Measurements from ENCODE around the gene KIRREL3.
A peak's percentile ranks its signal among the peaks of the same experiment; 100 is the strongest.

Gene KIRREL3

DNA sequence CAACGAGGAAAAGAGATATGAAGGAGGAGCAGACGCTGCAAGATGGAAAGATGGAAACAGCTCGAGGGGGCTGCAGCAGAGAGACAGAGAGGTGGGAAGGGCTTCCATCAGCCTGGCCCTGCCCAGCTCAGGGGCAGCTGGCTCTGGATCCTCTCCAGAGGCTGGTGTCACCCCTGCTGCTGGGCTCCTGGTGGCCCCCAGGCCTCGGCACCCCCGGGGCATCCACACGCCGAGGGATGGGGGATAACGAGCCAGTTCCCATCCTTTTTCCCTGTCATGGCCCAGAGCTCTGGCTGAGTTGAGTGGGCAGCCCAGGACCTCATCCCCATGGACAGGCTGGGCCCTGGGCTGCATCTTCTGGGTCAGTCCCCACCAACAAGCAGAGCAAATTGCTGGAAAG lies 542.8 kb downstream of the KIRREL3 start:
- DNase-seq, result no peak

DNA sequence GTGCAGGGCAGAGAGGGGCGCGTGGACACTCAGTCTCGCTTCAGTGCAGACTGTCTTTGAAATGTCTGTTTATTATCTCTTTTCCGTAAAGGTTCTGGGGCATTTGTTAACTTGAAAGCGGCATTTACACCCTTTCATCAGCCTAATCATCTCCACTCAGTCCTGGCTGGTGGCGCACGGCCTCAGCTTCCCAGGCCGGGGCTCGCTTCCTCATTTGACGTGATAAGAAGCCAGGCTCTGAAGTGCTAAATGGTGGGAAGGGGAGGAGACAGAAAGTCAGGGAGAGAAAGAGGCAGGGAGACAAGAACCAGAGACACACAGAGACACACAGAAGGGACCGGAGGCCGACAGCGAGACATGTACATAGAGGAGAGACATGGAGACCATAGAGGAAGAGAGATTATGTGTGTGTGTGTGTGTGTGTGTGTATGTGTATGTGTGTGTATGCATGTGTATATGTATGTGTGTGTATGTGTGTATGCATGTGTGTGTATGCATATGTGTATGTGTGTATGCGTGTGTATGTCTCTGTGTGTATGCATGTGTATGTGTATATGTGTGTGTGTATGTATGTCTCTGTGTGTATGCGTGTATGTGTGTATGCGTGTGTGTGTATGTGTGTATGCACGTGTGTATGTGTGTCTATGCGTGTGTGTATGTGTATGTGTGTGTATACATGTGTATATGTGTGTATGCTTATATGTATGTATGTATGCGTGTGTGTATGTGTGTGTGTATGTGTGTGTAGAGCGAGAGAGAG lies 543.6 kb downstream of the KIRREL3 start:
- no peak for DNase-seq

DNA sequence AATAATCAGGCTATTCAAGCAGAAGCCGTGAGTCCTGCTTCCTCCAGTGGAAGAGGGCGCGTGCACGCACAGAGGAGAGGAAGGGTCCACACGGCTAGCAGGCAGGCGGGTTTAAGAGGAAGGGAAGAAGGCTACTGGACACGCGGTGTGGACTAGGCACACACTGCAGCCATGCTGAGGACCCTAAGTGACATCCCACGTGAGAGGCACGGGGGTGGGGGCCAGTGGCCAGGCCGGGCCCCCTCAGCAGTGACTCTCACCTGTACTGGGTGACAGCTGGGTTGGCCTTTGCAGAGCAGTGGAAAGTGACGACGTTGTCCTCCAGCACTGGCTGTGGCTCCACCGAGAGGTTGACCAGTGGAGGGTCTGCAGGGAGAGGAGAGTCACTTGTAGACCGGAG lies 544.5 kb downstream of the KIRREL3 start:
- no peak for DNase-seq

DNA sequence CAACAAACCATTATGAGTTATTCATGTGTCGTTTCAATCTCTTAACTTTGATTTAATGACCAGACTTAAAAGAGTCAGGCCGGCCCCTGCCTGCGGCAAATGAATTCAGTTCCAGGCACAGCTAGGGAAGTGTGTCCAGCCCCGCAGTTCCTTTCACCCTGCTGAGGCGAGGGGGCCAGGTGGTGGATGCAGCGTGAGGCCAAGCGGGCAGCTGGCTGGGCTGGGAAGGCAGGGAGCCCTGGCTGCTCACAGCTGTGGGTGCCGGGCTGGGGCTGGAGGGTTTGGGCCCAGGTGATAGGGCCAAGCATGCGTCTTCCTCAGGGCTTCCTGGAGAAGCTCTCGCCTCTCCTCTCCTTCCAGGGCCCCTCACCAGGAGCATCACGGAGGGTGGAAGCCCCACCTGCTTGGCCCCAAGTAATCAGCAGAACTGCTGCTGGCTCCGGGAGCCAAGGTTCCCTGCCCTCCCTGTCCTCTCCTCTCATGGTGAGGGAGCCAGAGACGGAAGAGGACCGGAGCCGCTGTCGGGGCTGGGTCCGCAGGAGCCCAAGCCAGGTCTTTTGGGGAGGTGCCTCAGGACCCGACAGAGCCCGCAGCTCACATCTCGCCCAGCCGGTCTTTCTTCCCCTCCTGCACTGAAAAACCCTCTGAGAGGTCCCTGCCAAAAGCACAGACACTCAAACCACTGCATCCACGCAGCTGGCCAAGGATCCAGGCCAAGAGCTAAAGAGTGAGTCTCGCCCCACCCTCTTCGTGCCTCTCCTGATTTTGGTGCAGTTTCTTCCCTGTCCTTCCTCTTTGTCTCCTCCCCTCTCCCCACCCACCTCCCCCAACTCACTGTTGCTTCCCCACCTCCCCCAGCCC lies 548.1 kb downstream of the KIRREL3 start:
- no peak for DNase-seq

DNA sequence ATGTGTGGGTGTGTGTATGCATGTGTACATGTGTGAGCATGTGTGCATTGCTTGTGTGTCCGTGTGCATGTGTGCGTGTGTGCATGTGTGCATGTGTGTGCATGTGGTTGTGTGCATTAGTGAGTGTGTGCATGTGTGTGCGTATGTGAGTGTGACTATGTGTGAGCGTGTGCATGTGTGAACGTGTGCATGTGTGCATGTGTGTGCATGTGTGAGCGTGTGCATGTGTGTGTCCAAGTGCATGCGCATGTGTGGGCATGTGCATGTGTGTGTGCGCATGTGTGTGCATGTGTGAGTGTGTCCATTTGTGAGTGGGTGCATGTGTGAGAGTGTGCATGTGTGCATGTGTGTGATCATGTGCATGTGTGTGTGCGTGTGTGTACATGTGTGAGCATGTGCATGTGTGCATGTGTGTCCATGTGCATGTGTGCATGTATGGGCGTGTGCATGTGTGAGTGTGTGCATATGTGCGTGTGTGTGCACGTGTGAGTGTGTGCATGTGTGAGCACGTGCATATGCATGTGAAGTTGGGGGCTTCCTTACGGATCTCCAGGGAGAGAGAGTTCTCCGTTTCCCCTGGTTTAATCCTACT lies 549.3 kb downstream of the KIRREL3 start:
- no peak for DNase-seq

DNA sequence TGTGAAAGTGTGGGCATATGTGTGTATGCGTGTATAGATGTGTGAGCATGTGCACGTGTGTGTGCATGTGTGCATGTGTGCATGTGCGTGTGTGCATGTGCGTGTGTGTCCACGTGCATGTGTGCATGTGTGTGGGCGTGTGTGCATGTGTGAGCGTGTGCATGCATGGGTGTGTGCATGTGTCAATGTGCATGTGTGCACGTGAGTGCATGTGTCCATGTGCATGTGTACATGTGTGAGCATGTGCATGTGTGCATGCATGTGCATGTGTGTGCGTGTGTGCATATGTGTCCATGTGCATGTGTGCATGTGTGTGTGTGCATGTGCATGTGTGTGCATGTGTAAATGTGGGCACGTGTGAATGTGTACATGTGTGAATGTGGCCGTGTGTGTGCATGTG lies 549.8 kb downstream of the KIRREL3 start:
- DNase-seq, result no peak

DNA sequence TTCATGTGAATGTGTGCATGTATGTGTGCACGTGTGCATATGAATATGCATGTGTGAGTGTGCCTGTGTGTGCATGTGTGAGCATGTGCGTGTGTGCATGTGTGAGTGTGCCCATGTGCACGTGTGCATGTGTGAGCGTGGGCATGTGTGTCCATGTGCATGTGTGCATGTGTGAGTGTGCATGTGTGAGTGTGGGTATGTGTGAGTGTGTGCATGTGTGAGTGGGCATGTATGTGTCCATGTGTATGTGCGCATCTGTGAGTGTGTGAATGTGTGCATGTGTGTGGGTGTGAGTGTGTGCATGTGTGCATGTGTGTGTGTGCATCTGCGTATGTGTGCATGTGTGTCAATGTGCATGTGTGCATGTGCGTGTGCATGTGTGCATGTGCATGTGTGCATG lies 550.4 kb downstream of the KIRREL3 start:
- DNase-seq, result no peak

DNA sequence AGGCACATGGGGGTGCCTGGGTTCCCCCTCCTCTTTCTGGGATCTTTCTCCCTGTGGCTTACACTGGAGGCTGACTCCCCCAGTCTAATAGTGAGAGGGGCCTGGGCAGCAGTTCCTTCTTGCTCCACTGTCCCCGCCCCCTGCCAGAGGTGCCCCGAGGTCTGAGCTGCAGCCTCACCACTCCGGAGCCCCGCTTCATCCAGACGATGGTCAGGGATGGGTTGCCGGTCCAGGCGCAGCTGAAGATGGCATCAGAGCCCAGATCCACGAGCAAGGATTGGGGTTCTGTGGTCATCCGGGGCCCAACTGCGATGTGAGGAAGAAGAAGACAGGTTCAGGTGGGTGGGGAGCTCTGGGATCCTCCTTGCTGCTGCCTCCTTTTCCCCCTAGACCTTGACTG lies 554.0 kb downstream of the KIRREL3 start:
- DNase-seq, result no peak

DNA sequence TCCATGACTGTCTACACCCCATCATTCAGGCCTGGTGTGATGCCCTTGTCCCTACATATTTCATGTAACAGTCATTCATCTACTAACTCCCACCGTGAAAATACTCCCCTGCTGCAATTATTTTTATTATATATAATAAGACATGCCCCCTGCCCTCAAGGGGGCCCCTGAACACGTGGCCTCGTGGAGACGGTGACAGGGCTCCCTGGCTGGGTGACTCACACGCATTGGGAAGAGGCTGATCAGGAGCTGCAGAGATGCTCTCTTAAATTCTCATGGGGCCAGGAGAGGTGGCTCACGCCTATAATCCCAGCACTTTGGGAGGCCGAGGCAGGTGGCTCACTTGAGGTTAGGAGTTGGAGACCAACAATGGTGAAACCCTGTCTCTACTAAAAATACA lies 556.5 kb downstream of the KIRREL3 start:
- no peak for DNase-seq

DNA sequence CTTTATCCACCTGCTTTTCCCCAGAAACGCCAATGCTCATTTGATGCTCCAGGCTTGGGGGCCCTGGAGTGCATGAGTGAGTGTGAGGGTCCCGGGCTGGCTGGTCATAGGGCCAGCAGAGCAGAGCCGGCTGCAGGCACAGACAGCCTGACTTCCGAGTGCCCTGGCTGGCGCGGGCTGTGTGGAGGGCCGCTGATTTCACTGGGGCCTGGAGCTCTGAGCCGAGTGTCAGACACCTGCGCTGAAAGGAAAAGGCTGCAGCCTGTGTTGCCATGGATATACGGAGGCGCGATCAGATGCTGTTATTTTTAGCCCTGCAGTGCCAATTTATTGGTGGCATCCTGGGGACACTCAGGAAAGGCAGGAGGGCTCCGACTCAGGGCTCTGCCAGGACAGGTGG lies 557.5 kb downstream of the KIRREL3 start:
- DNase-seq, result no peak

DNA sequence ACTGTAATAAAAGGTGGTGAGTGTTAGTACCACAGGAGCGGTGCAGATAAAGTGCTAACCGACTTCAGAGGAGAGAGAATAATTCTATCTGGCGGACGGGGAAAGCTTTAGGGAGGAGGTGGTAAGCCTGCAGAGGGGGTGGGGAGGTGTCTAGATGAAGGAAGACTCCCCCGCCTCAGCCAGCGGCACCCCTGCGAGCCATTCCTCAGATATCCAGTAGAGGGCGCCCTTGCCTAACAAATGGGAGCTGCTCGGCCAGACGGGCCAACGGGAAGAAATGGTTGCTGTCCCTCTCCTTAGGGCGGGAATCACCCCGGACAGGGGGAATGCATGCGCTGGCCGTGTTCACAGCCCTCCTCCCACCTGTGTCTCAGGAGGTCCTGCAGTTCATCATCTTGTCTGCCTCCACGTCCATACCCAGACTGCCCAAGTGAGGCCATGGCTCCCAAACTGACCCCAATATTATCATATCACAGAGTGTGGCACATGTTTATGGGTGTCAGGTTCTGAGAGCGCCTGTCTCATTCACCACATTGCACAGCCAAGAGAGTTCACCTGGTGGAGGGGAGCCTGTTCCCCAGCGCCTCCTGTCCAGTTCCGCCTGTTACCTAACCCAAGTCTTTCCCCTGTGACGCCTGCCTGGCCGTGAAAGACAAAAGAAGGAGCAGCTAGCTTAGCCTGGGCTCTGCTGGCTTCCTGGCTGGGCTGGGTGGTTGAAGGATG lies 559.6 kb downstream of the KIRREL3 start:
- DNase-seq, result peak; percentile 80

DNA sequence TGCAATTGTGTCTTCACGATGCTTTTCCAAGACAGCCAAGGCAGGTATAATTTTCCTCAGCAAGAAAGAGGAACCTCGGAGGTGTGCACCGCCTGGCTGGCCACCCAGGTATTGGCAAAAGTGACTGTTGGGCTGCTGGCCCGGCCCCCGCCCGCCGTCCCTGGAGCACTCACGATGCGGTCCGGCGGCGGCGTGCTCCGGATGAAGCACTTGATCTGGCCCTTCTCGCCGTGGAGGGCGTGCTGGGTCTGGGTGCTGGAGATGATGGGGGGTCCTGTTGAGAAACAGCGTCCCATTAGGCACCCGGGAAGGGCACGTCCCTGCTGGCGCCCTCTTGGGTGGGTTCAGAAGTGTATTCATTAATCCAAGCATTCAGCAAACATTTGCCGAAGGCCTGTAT lies 560.3 kb downstream of the KIRREL3 start:
- no peak for DNase-seq

DNA sequence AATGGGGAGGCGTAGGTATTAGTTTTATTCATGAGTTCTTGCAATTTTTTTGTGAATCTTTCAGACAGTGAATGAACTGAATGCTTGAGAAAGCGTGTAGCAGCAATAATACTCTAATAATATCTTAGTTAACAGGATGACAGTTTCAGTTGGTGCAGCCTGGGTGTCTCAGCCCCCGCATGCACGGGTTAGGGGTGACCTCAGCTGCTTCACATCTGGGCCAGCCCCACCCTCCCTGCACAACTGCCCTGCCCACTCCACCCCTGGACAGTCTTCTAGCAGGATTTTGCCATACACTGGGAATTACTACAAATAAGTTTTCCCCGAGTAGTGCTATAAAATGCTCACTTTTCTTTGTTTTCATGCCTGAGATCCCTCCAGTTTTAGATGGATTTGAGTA lies 561.9 kb downstream of the KIRREL3 start:
- no peak for DNase-seq

DNA sequence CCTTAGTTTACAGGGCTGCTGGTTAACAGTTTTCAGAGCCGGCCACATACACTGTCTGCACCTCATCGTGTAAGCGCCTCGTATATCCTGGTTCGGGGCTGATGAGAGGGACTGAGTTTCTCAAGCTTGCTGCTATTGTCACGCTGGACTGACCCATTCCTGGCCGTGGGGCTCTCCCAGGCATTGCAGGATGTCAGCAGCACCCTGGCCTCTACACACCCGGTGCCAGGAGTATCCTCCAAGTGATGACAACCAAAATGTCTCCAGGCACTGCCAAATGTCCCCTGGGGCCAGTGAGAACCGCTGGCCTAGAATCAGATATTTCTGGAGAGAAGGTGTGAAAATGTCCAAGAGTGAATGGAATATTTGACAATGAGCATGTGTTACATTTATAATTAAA lies 562.3 kb downstream of the KIRREL3 start:
- no peak for DNase-seq

DNA sequence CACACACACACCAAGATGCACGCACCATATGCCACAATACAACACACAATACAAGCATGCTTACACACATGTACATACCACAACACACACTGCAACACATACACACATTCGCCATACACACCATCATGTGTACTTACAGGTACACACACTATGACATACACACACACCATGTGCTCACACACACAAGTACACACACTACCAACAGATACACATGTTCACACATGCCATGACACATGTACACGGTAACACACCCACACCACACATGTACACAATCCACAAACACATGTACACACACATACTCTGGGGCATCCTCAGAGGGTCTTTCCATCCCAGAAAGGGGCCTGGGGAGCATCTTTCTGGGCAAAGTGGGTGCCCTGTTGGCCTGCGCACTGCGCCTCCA lies 562.8 kb downstream of the KIRREL3 start:
- DNase-seq, result no peak

DNA sequence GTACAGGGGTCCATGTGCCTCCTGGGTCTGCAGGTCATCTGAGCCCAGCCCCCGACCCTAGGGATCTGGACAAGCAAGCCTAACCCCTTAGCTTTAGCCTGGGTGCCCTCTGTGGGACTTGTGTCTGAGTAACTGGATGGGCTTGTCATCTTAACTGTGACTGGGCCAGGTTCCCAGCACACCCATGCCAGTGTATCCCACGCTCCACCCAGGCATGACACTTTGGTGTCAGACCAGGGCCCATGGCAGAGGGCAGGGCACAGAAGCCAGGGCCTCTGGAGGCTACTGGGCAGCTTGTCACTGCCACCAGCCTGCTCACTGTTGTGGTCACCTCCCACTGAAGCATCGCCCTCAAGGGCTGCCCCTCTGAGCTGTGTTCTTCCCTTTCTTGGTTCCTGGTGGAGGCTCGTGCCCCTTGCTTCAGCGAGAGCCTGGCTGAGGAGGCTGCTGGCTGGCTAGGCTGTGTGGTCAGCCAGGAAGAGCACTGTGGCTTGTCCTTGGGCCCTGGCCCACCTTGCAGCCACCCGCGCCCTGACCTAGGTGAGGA lies 564.3 kb downstream of the KIRREL3 start:
- DNase-seq, result no peak

DNA sequence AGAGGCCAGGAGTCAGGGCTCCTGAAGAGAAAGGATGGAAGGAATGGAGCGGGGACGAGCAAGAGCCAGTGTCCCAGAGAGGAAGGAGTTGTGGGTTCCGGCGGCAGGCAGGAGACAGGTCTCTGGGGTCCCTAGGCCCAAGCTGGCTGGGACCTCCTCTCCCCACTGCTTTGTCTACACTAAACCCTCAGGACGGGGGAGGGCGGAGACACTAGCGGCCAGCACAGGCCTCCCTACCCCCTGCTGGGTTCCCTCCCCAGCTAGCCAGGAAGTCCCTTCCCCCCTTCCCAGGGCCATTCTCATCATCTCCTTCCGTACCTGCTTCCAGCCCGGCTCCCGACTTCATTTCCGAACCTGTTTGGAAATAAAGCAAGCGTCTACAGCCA lies 565.6 kb downstream of the KIRREL3 start:
- DNase-seq, result no peak

DNA sequence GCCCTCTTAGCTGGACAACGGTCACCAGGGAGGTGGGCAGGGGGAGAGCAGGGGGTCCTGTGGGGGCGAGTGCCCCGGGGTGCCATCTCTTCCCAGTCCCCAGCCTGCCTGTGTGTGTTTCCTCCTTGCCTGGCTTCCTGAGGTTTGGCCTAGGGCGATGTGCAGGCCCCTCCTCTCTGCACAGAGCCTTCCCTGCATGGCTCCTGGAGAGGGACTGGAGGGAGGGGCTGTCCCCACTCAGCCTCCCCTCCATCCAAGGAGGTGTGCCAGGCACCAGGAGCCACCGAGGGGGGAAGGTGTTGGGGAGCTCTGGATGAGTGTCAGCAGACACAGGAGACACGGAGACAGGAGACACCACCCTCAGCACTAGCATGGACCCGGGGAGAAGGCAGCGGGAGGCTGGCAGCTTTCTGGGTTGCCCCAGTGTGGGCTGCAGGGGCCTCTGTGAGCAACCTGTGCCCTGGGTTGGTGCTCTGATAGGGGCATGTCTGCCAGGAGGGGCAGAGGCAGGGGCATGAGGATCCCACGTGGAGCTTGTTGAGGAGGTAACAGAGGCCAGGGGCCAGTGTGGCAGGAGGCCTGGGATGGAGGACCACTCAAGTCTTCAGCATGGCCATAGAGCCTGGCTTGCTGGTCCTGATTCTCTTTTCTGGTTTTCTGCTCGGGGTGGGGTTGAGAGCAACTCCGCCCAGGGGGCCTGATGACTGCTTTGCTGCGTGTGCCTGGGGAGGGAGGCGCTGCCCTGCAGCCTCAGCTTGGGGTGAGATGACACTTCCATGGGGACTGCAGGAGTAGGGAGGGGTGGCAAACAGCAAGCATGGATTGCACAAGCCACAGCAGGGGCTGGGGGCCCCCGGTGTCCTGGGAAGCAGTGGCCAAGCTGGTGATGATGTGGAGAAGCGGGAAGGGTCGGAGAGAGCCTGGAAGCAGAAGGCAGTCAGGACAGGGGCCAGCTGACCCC lies 566.3 kb downstream of the KIRREL3 start:
- DNase-seq, result no peak

DNA sequence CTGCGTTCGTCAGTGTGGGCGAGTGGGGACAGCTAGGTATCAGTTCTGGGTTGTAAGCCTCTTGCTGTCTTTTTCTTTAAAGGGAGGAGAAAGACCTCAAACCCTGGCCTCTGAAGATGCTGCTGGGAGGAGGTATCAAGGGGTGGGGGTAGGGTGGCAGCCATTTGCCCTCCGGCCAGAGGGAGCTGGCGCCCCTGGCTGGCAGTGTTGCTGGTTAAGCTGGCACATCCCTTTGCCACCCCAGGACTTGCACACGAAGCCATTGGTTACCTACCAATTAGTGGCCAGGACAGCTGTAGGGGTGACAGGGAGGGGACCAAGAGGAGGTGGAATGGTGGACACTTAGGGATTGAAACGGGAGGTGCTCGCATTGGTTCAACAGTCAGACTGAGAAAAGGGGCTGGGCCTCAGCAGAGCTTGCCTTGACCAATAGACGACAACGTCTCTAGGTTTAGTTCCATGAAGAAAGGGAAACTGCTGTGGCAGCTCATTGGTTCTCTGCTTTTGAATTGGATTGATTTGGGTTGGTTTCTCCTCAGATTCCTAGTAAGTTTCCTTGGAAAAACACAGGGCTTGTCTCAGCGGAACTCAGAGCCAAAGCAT lies 567.2 kb downstream of the KIRREL3 start:
- DNase-seq, result no peak

DNA sequence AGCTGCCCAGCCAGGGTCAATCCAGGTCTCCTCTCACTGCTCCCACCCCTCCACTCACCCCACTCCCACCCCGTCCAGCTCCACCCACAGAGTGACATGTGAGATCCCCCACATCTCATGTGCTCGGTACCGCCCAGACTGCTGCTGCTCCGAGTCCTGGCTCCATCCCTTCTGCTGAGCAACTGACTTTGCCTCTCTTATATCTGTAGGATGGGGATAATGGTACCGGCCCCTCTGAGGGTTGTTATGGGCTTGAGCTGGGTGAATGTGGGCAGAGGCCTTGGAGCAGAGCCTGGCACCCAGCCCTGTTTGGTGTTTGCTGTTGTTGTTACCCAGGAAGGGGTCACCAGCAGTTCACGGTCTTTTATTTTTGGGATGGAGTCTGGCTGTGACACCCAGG lies 568.0 kb downstream of the KIRREL3 start:
- DNase-seq, result no peak

DNA sequence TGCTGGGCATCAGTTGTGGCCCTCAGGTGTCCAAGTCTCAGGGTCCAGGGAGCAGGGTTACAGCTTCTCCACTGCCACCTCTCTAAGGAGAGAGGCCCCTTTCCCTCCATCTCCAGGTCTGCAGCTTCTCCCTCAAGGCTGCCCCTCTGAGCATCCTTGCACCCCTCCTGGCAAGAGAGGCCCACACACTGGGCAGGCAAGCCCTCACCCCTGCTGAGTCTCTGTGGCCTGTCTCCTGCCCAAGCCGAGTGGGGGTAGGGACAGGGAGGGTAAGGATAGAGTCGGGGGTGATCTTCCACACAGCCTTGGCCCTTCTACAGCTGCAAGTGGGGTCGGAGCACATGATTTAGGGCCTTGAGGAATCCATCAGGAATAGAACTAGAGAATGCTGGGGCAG lies 568.5 kb downstream of the KIRREL3 start:
- DNase-seq, result no peak

All from activated CD4-positive, alpha-beta T cell treated with anti-CD3 and anti-CD28 coated beads, Interleukin-2, Interleukin-6, amounts not matched to agents 100 ng/mL and 50 ng/mL, durations not matched to agents 16 hours and 8 hours (primary cell).